Activated T-cell treated with anti-CD3 and anti-CD28 coated beads, Interleukin-2, amount 50 U/mL, for 4 hours (primary cell): ENCODE results near the gene RIPOR2. TPM values are rescaled to one million over a fixed set of nuclear protein-coding genes. Genes with fewer than 3 reads are reported as not detected.

Experiments
- ATAC-seq, 2 donors: fragments of 200-7000 bp; cut with Tn5 transposase; one replicate each; pipeline ENCODE4 v1.10.0; 2021
- DNase-seq: peaks from one replicate; pipeline ENCODE4 v3.0.0-alpha.2; 2020
- H3K27me3 Mint-ChIP-seq: one replicate; pipeline ENCODE4 v1.8.0; 2021; ENCODE audit warnings: low read depth, mixed read lengths
- H3K36me3 Mint-ChIP-seq: one replicate; pipeline ENCODE4 v1.8.0; 2022; ENCODE audit warnings: mixed read lengths; ENCODE audit not compliant: insufficient read depth
- H3K4me1 Mint-ChIP-seq: one replicate; pipeline ENCODE4 v1.8.0; 2021; ENCODE audit warnings: low read depth, mixed read lengths
- H3K4me3 Mint-ChIP-seq: one replicate; pipeline ENCODE4 v1.8.0; 2021; ENCODE audit warnings: mild to moderate bottlenecking, moderate library complexity, mixed read lengths
- H3K9me3 Mint-ChIP-seq: one replicate; pipeline ENCODE4 v1.8.0; 2021; ENCODE audit warnings: mixed read lengths
- total RNA-seq, 3 donors: library from RNA; stranded (reverse); gene quantifications; one replicate each; pipeline ENCODE4 v1.2.1, GENCODE V29; 2021

RIPOR2 gene
- total RNA-seq, 3 donors from 2014 or later, result 14.7 to 17.4 (median 16.8) TPM

DNA sequence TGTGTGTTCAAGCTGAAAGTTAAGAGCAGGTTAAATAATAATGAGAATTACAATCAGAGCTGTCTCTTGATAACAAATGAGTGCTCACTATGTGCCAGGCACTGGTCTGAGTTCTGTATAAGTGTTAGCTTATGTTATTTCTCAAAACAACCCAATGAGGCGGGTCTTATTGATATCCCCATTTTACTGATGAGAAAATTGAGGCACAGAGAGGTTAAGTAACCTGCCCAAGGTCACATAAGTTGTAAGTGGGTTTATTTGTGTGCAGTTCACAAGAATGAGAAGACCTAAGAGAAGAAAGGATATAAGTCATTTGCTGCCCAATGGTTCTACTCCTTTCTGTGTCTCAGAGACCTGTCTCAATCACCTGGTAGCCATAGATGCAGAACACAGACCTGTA, 103.0 kb downstream of the RIPOR2 start:
- DNase-seq, result no peak
- Mint-ChIP-seq H3K4me3 (no peak overlapping the region), H3K4me1 (peaks cover 45% of the 10 kb centered on the region), H3K36me3 (peaks cover 54% of the 10 kb centered on the region), H3K9me3 (no peaks in the 10 kb centered on the region), H3K27me3 (no peaks in the 10 kb centered on the region)
- no peak for ATAC-seq

DNA sequence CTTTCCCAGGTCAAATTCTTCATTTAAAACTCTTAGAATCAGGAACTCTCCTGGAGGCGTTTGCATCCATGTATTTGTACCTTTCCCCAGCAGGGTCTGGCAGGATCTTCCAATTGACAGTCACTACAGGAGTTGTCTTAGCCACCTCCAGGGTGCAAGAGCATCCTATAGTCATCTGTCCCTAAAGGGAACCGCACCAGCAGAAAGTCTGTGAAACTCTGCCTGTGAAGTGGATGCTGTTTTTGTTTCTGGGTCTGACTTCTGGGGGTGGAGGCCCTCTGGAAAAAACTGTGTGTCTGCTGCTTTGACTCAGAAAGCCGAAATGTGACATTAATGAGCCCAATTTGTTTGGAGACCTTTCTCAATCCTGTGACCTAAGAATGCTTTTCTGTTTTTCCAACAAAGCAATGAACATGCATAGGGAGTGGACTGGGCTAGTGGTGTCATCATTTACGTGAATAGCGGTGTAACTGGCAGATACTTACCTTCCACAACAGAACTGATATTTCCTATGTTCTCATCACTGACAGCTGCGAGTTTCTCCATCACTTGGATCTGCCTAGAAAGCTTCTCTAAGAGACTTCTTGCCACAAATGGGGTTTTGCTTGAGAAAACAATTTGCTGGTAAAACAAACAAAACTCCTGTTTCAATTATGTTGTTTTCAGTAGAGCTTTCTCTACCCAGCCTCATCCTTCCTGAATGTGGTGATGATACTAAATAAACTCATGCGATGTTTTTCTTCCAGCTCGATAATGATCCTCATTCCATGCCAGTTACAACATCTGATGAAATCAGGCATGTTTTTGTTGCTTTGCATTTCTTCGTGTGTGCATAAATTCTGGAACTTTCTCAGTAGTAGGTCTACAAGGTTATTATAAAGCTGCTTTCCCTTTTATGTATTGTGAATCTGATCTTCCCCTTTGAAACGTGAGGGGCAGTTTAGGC, 103.7 kb downstream of the RIPOR2 start:
- Mint-ChIP-seq H3K4me3 (no peak overlapping the region), H3K27me3 (no peaks in the 10 kb centered on the region), H3K4me1 (peaks cover 49% of the 10 kb centered on the region), H3K9me3 (no peaks in the 10 kb centered on the region), H3K36me3 (peaks cover 54% of the 10 kb centered on the region)
- no peak for DNase-seq
- ATAC-seq, result peak in 1 of 2 donors; percentile 60

DNA sequence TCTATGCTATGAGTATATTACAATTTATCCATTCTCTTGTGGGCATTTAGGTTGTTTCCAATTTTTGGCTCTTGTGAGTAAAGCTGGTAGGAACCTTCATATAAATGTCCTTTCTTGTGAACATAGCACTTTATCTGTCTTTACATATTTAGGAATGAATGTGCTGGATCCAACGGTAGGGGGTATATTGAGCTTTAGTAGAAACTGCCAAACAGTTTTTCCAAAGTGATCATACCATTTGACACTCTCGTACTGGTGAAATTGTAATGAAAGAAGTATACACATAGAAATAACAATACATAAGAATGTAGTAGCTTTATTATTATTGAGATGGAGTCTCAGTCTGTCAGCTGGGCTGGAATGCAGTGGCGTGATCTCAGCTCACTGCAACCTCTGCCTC, 106.1 kb downstream of the RIPOR2 start:
- Mint-ChIP-seq H3K36me3 (peaks cover 49% of the 10 kb centered on the region), H3K27me3 (no peaks in the 10 kb centered on the region), H3K4me3 (no peak overlapping the region), H3K4me1 (peaks cover 32% of the 10 kb centered on the region), H3K9me3 (no peaks in the 10 kb centered on the region)
- no peak for ATAC-seq
- DNase-seq, result no peak

DNA sequence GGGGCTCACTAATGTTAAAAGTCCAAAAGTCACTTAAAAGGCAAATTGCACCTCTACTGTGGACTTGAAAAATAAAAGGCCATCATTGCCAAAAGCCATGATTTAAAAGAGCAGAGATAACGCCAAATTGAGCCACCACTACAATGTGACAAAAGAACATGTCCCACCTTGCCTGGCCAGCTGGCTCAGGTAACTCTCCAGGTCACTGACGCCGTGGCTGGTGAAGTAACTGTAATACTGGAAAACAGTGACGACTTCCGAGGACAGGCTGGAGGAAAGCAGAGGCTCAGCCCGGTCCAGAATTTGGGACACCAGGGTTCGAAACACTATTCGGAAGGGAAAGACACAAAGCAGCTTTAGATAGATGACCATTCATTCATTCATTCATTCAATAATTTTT, 107.8 kb downstream of the RIPOR2 start:
- Mint-ChIP-seq H3K4me3 (no peak overlapping the region), H3K36me3 (peaks cover 44% of the 10 kb centered on the region), H3K4me1 (peaks cover 20% of the 10 kb centered on the region), H3K9me3 (no peaks in the 10 kb centered on the region), H3K27me3 (no peaks in the 10 kb centered on the region)
- ATAC-seq (no peak), DNase-seq (no peak)

DNA sequence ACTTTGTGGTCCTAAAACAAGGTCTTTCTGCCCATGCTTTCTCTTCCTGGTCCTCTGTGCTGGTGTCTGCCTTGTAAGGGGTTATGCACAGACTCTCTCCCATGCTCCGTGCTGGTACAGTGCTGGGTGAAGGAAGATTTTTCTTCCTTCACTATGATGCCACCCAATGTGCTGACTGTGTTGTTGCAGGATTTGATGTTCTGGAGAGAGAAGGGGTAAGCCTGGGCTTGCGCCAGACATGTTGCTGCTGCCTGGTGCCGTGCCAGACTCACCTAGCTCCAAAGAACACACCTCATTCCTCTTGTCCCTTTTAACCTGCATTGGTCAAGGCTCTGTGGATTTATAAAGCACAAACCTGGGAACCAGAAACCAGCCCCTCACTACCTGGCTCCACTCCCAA, 108.6 kb downstream of the RIPOR2 start:
- Mint-ChIP-seq H3K36me3 (peaks cover 38% of the 10 kb centered on the region), H3K4me3 (no peak overlapping the region), H3K27me3 (no peaks in the 10 kb centered on the region), H3K9me3 (no peaks in the 10 kb centered on the region), H3K4me1 (peaks cover 16% of the 10 kb centered on the region)
- DNase-seq (no peak), ATAC-seq (no peak)

DNA sequence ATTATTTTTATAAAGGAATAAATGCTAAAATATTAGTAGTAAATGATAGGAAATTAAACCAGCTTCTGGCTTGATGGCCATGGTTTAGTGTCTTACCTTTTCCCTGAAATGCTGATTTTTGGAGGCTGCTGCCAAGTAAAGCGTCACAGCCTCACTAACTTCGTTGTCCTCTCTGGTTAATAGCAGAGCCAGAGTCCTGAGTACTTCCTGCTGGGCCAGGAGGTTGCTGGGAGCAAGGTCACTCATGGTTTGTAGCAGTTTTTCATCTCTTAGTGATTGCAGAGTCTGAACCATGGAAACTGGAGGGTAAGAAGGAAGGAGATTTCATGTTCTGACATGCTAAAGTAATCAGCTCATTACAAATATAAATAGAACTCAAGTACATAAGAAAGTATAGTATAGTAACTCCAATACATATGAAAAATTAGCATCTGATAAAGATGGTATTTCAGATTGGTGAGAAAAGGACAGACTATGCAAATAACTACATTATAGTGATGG, 110.6 kb downstream of the RIPOR2 start:
- H3K36me3 Mint-ChIP-seq, result peaks cover 28% of the 10 kb centered on the region
- no peaks in the 10 kb centered on the region for H3K27me3 Mint-ChIP-seq
- H3K4me3 Mint-ChIP-seq, result no peak overlapping the region
- peaks cover 13% of the 10 kb centered on the region for H3K4me1 Mint-ChIP-seq
- DNase-seq (no peak), ATAC-seq (no peak)
- no peaks in the 10 kb centered on the region for H3K9me3 Mint-ChIP-seq

DNA sequence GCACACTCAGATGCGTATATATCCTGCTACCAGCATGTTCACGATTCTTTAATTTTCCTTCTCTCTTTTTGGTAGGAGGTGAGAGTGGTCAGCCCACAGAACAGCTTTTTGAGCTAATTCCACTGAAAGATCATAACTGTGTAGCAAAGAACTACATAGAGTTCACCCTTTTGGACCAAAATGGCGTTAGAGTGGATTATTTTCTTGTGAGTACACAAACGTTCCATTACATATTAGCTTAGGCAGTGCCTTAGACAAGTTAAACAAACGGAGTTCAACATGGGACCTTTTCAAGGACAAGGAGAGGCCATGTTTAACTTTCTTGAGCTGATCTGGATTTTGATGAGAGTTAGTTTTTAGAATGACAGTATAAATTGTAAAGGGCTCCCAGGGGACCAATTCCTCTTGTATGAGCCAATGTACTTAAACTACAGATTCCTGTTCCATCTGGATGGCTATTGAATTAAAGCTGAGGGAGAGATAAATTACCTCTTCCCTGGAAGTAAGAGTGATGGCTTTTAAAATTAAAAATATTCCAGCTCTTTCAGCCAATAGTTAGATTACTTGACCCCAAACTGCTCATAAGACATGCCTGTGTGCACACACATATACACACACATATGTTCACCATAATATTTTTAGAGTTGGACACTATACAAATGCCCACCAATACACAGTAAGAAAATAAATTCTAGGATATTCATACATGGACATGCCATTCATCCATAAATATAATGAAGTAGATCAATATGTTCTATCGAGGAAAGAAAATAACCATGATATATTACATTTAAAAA, 111.4 kb downstream of the RIPOR2 start:
- peaks cover 13% of the 10 kb centered on the region for H3K4me1 Mint-ChIP-seq
- DNase-seq, result no peak
- no peak overlapping the region for H3K4me3 Mint-ChIP-seq
- no peaks in the 10 kb centered on the region for H3K9me3 Mint-ChIP-seq
- H3K36me3 Mint-ChIP-seq, result peaks cover 25% of the 10 kb centered on the region
- H3K27me3 Mint-ChIP-seq, result no peaks in the 10 kb centered on the region
- no peak for ATAC-seq

DNA sequence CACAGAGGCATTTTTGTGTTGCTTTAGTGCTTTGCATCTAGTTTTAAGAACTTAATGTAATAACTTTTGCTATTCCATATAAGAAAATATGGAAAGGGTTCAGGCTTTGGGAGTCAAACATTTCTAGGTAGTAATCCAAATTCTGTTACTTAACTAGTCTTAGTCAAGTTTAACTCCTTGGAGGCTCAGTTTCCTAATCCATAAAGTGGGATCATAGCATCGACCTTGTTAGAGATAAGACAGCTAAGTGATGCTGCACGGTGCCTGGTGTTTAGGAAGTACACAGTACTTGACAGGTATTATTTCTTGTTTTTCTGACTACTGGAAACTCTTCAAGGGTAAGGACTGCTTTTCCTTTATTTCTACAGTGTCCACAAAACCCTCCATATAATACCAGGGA, 112.6 kb downstream of the RIPOR2 start:
- Mint-ChIP-seq H3K4me1 (peaks cover 13% of the 10 kb centered on the region), H3K4me3 (no peak overlapping the region), H3K27me3 (no peaks in the 10 kb centered on the region), H3K36me3 (peaks cover 30% of the 10 kb centered on the region), H3K9me3 (no peaks in the 10 kb centered on the region)
- ATAC-seq, result no peak
- no peak for DNase-seq

DNA sequence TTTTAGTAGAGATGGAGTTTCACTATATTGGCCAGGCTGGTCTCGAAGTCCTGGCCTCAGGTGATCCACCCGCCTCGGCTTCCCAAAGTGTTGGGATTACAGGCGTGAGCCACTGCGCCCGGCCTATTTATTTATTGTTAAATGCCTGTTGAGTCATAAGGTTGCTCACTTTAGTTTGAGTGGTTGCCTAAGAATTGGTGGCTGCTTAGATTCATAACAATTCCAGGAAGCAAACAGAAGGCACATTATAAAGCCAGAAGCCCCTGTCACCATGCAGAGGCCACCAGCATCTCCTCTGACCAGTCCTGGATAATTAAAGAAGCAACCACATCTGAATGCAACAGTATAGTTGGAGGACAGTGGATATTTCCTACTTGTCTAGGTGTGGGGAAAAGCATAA, 113.1 kb downstream of the RIPOR2 start:
- peaks cover 9% of the 10 kb centered on the region for H3K4me1 Mint-ChIP-seq
- H3K27me3 Mint-ChIP-seq, result no peaks in the 10 kb centered on the region

DNA sequence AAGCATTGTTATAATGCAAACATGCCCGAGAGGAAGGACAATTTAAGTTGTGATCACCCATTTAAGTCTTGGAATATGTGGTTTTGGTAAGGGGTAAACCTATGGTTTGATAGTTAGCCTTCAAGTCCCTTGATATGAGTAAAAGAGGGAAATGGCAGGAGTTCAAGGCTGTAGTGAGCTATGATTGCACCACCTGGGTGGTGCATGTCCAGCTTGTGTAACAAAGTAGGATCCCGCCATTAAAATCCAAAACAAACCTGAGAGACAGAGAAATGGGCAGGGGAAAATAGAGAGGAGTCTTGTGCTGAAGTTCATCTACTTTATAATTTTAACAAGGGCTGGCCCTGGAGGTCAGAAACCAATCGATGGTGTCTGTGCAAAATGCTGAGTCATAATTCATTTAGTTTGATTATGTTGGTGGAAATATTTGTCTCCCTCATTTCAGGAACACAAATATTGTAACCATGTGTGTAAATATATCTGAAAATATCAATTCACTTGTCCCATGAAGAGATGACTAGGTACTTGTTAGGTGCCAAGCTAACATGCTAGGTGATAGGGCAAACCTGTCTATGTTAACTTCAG, 113.8 kb downstream of the RIPOR2 start:
- peaks cover 30% of the 10 kb centered on the region for H3K36me3 Mint-ChIP-seq
- H3K9me3 Mint-ChIP-seq, result no peaks in the 10 kb centered on the region
- ATAC-seq, result no peak

More for the DNA sequence above, 113.1 kb downstream of the RIPOR2 start:
- DNase-seq (no peak), ATAC-seq (no peak)
- Mint-ChIP-seq H3K4me3 (no peak overlapping the region), H3K9me3 (no peaks in the 10 kb centered on the region), H3K36me3 (peaks cover 30% of the 10 kb centered on the region)

DNA sequence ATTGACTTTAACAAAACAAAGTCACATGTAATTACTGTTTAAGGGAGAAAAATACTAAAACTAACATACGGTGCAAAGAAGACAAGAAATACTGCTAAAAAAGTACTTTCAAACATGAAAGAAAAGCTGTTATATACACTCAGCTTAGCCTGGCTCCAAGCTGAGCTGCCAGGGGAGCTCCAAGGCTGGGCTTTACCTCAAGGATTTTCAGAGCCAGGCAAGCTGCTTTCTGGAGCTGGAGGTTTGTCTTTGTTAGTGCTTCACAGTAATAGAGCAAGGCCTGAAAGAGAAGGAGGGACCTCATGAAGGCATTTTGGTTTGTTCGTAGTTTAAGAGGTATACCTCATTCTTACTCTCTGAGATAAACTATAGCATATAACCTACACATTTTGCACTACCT, 117.4 kb downstream of the RIPOR2 start:
- Mint-ChIP-seq H3K4me3 (no peak overlapping the region), H3K4me1 (peaks cover 4% of the 10 kb centered on the region), H3K9me3 (no peaks in the 10 kb centered on the region), H3K27me3 (no peaks in the 10 kb centered on the region), H3K36me3 (peaks cover 16% of the 10 kb centered on the region)
- no peak for DNase-seq
- no peak for ATAC-seq

More for the DNA sequence above, 113.8 kb downstream of the RIPOR2 start:
- Mint-ChIP-seq H3K4me1 (peaks cover 5% of the 10 kb centered on the region), H3K27me3 (no peaks in the 10 kb centered on the region), H3K4me3 (no peak overlapping the region)
- no peak for DNase-seq

DNA sequence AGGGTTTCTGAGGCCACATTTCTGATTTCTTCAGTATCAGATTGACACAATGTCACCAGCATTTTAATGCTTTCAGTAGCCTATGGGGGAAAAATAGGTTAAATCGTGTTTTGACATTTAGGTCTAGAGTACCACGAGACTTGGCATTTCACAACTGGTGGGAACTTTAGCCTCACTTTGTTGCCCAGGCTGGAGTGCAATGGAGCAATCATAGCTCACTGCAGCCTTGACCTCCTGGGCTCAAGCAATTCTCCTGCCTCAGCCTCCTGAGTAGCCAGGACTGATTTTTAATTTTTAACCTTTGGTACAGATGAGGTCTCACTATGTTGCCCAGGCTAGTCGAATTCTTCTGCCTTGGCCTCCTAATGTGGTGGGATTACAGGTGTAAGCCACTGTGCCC, 126.0 kb downstream of the RIPOR2 start:
- H3K36me3 Mint-ChIP-seq, result peaks cover 20% of the 10 kb centered on the region
- no peak for DNase-seq
- no peaks in the 10 kb centered on the region for H3K27me3 Mint-ChIP-seq
- no peak overlapping the region for H3K4me3 Mint-ChIP-seq
- no peaks in the 10 kb centered on the region for H3K9me3 Mint-ChIP-seq
- no peak for ATAC-seq
- H3K4me1 Mint-ChIP-seq, result no peaks in the 10 kb centered on the region

DNA sequence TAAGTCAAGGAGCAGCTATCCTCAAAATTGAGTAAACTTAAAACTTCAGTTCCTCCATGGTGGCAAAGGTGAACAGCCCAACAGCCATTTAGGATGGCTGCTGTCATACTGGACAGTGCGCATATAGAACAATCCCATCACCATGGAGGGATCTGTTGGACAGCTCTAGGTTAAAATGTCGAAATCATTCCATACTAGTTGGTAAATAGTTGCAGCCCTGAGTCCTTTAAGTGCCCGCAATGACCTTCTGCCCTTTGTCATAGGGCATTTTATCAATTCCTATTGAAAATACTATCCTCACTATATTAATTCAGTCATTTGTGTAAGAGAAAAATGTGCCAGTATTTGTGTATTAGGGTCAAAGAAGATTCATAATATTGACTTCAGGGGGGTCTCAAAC, 128.2 kb downstream of the RIPOR2 start:
- H3K4me1 Mint-ChIP-seq, result no peaks in the 10 kb centered on the region
- peaks cover 23% of the 10 kb centered on the region for H3K36me3 Mint-ChIP-seq
- ATAC-seq (no peak), DNase-seq (no peak)
- no peaks in the 10 kb centered on the region for H3K27me3 Mint-ChIP-seq
- H3K9me3 Mint-ChIP-seq, result no peaks in the 10 kb centered on the region
- H3K4me3 Mint-ChIP-seq, result no peak overlapping the region

DNA sequence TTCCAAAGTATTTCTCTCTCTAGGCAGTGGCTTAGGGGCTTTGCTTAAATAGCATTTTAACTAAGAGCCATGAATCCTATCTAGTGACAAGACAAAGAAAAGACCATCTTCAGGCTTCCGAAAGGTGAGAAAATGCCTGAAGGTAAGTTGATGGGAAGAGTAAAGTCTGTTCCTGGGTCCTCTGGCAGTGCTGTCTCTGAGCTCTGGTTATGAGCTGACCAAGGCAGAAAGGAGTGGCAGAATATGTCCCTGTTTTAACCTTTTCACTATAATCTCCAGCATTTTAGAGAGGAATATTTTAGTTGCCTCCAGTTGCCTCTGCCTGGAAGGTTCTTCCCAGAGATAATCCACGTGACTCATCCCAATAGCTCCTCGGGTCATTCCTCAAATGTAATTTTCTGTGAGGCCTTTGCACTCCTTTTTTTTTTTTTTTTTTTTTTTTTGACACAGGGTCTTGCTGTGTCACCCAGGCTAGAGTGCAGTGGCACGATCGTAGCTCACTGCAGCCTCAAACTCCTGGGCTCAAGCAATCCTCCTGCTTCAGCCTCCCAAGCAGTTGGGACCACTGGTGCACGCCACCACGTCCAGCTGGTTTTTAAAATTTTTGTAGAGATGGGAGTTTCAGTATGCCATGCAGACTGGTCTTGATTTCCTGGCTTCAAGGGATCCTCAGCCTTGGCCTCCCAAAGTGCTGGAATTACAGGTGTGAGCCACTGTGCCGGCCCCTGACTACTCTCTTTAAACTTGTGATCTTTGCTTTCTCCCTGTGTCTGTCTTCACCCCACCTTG, 133.3 kb downstream of the RIPOR2 start:
- H3K9me3 Mint-ChIP-seq, result no peaks in the 10 kb centered on the region
- peaks cover 12% of the 10 kb centered on the region for H3K4me1 Mint-ChIP-seq
- ATAC-seq (no peak), DNase-seq (no peak)
- no peaks in the 10 kb centered on the region for H3K27me3 Mint-ChIP-seq
- H3K4me3 Mint-ChIP-seq, result no peak overlapping the region
- peaks cover 12% of the 10 kb centered on the region for H3K36me3 Mint-ChIP-seq
